GM18526 (cell line): Measurements from ENCODE around the gene CRABP1.

Experiments
- POLR2A ChIP-seq: IDR thresholded peaks from 3 replicates; pipeline ENCODE4 v1.6.1; 2011; ENCODE audit not compliant: insufficient read length; ENCODE audit errors: extremely low read depth

Gene CRABP1

DNA sequence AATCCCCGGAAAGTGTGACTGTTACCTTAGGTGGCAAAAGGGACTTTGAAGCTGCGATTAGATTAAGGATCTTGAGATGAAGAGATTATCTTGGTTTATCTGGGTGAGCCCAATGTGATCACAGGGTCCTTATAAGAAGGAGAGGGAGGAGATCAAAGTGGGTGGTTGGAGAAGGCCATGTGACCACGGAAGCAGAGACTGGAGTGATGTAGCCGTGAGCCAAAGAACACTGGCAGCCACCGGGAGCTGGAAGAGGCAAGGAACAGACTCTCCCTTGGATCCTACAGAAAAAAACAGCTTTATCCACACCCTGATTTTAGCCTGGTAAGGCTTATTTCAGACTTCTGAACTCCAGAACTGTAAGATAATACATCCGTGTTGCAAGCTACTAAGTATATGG lies 29.9 kb downstream of the CRABP1 start:
- no peak for TF ChIP-seq POLR2A

DNA sequence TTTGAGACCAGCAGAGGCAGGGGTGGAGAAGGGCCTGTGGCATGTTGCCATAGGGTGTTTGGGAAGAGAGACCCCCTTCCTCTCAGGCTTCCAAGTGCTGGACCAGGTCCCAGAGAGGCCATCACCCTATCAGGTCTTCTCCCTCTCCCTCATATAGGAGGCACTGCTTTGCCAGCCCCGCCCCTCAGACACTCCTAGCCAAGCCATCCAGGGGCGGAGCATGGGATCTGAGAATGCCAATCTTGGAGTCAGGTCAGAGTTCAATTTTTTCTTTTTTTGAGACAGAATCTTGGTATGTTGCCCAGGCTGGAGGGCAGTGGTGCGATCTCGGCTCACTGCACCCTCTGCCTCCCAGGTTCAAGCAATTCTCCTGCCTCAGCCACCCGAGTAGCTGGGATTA lies 32.7 kb downstream of the CRABP1 start:
- no peak for TF ChIP-seq POLR2A

DNA sequence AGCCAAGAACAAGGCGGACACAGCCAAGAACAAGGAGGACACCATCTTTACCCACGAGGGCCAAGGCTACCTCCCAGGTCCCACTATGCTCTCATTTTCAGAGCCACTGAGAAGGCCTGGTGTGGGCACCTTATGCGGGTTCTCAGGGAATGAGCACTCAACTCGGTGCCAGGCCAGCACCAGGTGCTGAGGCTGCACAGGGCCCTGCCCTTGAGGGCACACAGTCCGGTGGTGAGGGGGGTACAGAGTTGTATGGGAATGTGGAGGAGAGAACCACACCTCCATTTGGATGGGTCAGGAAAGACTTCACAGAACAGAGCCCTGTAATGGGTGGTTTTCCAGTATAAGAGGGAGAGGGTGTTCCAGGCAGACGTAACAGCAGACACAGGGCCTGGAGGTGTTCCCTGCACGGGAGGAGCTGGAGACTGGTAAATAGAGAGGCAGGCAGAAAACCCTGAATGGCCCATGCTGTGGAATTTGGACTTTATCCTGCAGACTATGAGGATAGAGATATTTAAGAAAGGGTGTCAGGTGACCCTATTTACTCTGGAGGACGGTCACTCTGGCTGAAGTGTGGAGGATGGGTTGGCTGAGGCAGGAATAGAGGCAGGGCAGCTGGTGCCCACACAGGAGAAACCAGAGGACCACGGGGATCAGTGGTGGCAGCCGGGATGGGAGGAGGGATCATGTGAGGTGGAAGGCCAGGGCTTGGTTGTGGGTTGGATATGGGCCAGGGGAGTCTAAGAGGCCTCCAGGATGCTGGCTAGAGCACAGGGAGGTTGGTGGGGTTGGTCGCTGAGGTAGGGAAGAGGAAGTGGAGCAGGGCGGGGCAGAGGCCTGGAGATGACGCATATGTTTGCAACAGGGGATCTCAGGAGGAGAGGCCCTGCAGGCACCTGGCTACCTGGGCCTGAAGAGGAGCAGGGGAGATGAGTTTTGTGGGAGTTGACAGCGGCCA lies 34.6 kb downstream of the CRABP1 start:
- TF ChIP-seq POLR2A, result no peak

GRCh38 chr15:78382114-78382880 lies 42.1 kb downstream of the CRABP1 start:
- no peak for TF ChIP-seq POLR2A

DNA sequence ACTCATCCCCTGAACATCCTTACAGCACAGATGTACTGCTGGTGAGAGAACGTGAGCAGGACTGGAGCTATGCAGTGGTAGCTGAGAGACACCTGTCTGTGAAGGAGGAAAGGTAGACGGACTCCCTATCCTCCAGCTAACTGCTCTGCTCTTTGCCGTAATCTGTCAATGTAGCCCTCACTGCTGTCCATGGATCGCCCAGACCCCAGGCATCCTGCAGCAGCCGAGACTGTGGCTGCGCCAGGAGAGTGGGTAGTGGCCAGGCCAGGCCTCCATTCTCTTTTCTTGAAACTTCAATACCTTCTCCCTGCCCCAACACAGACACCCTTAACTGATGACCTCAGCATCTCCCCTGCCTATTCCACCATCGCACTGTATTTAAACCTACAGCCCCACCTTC lies 44.5 kb downstream of the CRABP1 start:
- TF ChIP-seq POLR2A, result no peak

DNA sequence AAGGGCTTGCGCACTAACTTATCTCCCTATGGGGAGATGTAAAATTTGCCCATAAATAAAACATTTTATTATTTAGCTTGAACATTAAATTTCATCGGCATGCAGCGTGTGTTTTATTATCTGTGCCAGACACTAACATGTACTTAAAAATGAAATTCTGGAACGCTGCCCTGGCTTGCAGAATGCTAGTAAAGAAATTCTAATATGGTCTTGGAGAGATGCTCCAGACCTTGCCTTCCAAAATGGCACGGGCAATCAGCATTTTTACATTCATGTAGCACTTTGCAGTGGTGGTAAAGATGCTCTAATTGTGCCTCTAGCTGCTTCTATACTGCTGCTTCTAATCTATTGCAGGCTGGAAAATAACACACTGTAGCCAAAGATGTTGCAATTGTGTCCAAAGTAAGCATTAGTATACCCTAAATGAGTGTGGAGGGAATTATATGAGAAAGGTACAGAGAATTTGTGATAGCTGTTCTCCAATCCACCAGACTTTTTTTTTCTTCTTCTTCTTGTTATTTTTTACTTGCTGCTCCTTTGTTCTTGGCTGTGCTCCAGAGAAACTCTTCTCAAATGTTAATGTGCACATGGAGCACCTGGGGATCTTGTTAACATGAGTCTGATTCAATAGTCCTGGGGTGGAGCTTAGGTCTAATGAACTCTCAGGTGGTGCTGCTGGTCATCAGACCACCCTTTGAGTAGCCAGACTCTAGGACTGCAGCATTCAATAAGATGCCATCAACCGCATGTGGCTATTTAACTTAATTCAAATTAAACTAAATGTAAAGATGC lies 47.3 kb downstream of the CRABP1 start:
- no peak for TF ChIP-seq POLR2A

- no peak for TF ChIP-seq POLR2A
Measured at GRCh38 chr15:78388865-78389264, 48.7 kb downstream of the CRABP1 start.

DNA sequence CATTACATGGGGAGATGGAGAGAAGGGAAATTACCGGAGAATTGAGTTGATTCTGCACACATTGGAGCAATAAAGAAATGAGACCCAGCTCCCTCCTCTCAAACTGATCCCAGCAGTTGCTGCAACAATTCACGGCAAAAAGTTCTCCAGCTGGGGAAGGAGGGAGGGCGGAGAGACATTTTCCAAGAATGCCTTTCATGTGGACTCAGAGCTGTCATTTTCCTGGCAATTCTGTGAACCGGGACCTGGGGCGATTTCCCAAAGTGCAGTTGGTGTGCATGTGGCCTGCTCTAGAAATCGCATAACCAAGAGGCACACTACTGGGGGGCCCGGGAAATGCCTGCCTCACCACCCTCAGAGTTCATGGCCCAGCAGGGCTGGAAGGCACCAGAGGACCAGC lies 49.2 kb downstream of the CRABP1 start:
- no peak for TF ChIP-seq POLR2A

GRCh38 chr15:78389738-78390137 lies 49.6 kb downstream of the CRABP1 start:
- no peak for TF ChIP-seq POLR2A

- no peak for TF ChIP-seq POLR2A
Measured at GRCh38 chr15:78390242-78390641, 50.1 kb downstream of the CRABP1 start.

GRCh38 chr15:78390826-78391225 lies 50.7 kb downstream of the CRABP1 start:
- TF ChIP-seq POLR2A, result no peak

DNA sequence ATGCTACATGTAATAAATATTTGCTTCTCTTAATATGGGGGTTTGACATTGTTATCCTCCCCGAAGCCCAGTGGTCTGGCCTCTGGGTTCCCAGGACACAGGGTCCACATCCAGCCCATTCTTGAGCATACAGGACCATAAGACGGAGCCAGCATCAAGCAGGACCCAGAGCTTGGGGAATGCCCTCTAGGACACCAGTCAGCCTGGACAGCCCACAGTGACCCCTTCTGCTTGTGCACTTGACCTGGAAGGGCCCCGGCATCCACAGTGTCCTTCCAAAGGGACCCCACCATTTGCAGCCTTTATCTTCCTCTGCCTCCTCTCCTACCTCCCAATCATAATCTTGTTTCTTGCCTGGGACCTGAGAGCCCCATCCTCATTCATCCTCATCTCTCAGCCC lies 51.6 kb downstream of the CRABP1 start:
- TF ChIP-seq POLR2A, result no peak

- no peak for TF ChIP-seq POLR2A
Measured at GRCh38 chr15:78392430-78392829, 52.3 kb downstream of the CRABP1 start.

GRCh38 chr15:78393137-78393536 lies 53.0 kb downstream of the CRABP1 start:
- TF ChIP-seq POLR2A, result no peak

DNA sequence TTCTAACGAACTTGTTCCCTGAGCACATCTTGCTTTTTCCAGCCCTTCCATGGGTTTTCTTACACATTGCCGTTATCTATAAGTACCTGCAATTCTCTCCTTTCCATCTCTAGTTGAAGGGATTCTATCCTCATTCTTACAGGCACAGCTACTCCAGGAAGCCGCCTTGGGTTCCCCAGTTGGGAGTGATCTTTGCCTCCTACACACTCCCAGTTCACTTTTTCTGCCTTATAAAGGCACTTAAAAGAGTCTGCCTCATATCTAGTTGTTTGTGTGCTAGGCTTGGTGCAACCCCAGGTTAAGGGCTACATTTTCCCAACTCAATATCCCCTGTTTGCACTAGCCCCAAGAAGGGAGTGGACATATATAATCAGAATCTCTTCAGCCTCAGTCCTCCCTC lies 53.9 kb downstream of the CRABP1 start:
- no peak for TF ChIP-seq POLR2A

GRCh38 chr15:78394981-78395616 lies 54.9 kb downstream of the CRABP1 start:
- no peak for TF ChIP-seq POLR2A
